HG03159 (cell line): ENCODE data around the gene SCIMP.
A peak's percentile ranks its signal among the peaks of the same experiment; 100 is the strongest.
"Not testable (repeated sequence)": the region's sequence is repeated elsewhere in the genome, so short reads cannot be mapped to it uniquely, and the experiment has no call there.

ENCODE experiments used
- ATAC-seq: cut with Tn5 transposase; IDR thresholded peaks from one replicate; pipeline ENCODE4 v1.9.1; 2021; ENCODE audit warnings: mild to moderate bottlenecking, moderate library complexity; ENCODE audit not compliant: unreplicated experiment

The SCIMP gene

DNA sequence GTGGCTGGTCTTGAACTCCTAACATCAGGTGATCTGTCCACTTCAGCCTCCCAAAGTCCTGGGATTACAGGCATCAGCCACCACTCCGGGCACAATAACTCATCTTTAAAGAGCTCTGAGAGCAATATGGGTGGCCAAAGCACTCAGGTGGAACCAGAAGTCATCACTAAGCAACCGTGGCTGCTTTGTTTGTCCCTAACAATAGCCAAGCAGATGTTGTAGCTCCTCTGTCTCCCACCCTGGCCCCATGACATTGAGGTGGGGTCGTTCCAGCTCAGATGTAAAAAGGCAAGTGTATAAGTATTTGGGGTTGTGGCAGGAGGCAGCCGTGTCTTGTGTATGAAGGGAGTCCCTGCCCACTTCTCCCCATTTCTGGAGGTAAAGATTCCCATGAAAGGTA lies 3.7 kb upstream of the SCIMP start:
- ATAC-seq, result no peak

- no peak for ATAC-seq
Observed at GRCh38 chr17:5237541-5238016, 2.9 kb upstream of the SCIMP start.

GRCh38 chr17:5236938-5237540 lies 2.4 kb upstream of the SCIMP start:
- ATAC-seq, result no peak

DNA sequence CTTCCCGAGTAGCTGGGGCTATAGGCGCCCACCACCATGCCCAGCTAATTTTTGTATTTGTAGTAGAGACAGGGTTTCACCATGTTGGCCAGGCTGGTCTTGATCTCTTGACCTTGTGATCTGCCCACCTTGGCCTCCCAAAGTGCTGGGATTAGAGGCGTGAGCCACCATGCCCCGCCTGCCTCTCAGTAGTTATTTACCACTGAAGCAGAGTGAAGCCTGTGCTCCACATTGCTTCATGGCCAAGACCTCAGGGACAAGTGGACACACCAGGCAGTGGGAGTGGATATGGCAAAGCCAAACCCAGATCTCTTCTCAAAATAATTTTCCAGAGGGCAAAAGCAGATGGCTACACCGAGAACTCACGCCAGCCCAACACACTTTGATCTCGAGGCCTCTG lies 1.2 kb downstream of the SCIMP start:
- ATAC-seq, result not testable (repeated sequence)

GRCh38 chr17:5226940-5227878 lies 7.5 kb downstream of the SCIMP start:
- no peak for ATAC-seq

DNA sequence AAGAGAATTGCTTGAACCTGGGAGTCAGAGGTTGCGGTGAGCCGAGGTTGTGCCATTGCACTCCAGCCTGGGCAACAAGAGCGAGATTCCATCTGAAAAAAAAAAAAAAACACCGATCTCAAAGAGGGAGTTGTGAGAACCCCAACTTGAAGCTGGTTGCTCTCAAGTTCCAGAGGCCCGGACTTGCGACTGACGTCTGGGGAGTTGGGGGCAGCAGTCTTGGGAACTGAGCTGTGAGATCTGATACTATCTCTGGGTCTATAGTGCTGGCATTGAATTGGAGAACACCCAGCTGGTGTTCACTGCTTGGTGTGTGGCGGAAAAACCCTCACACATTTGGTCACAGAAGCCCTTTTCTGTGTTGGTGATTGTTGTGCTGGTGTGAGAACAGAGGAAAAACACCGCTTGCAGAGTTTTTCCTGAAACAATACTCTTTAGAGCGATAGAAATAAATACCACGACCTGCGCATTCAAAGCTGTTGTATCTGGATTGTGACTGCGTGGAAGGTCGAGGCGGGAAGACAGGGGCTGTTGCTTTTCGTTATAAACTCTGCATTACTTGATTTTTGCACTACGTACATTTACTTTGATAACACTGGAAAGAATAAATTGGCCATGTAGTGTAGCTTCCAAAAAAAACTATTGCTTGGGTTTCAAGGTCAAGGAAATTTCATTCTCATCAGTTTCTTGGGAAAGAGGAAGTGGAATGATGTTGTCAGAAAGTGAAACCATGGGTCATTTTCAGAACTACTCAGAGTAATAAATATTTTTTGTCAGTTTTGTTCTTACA lies 8.8 kb downstream of the SCIMP start:
- ATAC-seq, result no peak

GRCh38 chr17:5221912-5222311 lies 12.7 kb downstream of the SCIMP start:
- ATAC-seq, result not testable (repeated sequence)

DNA sequence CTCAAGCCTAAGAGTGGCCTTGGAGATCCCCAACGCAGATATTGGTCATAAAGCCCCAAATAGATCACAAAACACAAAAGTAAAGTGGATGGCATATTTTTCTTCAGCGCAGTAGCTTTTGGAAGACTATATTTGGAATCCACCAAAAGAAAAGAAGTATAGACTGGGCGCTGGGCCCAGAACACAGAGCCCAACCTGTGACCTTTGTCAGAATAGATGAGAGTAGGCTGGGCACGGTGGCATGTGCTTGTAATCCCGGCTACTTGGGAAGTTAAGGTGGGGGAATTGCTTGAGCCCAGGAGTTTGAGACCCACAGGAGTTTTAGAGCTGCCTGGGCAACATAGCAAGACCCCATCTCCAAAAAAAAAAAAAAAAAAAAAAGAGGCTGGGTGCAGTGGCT lies 14.6 kb downstream of the SCIMP start:
- no peak for ATAC-seq

DNA sequence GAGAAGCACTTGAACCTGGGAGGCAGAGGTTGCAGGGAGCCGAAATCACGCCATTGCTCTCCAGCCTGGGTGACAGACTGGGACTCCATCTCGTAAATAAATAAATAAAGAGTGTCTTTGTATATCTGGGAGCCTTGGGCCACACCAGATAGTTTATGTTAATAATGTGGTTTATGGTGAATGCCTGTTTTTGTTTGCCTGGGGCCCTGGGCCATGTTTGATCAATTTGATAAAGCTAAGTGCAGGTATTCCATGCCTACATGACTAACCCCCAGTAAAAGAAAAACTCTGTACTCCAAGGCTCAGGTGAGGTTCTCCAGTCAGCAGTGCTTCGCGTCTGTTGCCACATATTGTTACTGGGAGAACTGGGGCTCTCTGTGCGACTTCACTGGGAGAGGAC lies 15.1 kb downstream of the SCIMP start:
- ATAC-seq, result no peak

DNA sequence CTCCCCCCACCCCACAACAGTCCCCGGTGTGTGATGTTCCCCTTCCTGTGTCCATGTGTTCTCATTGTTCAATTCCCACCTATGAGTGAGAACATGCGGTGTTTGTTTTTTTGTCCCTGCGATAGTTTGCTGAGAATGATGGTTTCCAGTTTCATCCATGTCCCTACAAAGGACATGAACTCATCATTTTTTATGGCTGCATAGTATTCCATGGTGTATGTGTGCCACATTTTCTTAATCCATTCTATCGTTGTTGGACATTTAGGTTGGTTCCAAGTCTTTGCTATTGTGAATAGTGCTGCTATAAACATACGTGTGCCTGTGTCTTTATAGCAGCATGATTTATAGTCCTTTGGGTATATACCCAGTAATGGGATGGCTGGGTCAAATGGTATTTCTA lies 17.1 kb downstream of the SCIMP start:
- ATAC-seq, result not testable (repeated sequence)

DNA sequence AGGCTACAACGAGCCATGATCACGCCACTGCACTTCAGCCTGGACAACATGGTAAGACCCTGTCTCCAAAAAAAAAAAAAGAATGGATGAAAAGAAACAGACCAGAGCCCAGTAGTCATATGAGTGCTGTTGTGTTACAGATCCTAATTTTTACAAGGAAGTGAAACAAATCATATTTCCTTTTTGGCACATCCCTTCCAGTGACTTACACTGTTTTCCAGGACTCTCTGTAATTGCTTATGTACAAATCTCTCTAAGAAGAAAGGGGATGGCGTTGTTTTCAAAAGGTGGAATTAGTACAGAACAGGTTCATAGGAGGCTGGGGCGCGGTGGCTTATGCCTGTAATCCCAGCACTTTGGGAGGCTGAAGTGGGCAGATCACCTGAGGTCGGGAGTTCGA lies 23.2 kb downstream of the SCIMP start:
- ATAC-seq, result no peak

DNA sequence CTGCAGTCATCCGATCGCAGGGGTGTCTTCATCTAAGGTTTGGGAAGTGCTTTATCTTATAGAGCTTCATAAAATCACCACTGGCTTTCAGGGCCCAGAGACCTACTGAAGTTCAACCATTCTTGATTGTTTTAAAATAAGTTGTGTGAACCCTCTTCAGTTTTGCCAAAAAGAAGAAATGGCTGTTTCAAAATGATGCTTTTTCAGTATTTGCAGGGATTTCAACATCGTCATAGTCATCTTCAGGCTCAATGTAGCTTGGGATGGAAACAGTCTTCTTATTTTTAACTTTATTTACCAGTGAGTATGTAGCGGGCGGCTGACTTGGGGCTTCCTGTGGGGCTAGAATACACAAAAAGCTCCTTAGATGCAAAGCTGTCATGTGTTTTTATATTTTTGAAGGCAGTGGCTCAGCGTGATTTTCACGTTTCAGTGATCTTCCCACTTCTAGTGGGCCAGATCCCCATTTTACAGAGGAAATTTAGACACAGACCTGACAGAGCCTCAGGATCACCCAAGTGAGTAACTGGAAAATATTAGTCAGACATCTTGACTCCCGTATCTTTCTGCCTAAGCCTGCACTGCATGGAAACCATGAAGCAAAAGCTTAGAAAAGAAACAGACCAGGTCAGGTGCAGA lies 23.9 kb downstream of the SCIMP start:
- ATAC-seq, result peak; percentile 45

DNA sequence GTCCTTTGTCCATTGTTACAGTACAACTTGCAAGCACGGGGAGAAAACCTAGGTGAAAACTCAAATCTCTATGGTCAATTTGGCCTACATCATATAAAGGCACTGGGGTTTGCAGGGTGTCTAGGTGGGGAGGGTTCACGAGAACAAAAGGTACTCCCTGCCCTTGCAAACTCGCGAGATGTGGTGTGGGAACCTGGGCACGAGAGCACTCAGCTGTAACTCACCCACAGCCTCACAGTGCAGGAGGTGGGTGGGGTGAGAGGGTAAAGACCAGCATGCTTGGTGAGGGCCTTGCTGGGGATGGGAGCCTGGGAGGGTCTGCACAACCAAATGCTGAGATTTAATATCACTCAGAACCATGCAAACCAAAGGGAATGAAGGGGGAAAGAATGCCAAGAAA lies 24.6 kb downstream of the SCIMP start:
- no peak for ATAC-seq

GRCh38 chr17:5209396-5209795 lies 25.3 kb downstream of the SCIMP start:
- ATAC-seq, result no peak

DNA sequence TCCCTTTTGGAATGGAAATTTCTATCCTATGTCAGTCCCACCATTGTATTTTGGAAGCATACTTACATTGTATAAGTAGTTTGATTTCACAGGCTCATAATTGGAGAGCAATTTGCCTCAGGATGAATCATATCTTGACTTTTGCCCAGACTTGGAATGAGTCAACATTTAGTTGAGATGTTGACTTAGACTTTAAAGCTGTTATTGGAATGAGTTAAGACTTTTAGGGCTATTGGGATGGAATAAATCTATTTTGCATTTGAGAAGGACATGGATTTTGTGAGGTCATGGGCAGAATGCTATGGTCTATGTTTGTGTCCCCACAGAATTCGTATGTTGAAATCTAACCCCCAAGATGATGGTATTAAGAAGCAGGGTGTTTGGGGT lies 30.8 kb downstream of the SCIMP start:
- no peak for ATAC-seq

GRCh38 chr17:5203178-5203907 lies 31.3 kb downstream of the SCIMP start:
- no peak for ATAC-seq

DNA sequence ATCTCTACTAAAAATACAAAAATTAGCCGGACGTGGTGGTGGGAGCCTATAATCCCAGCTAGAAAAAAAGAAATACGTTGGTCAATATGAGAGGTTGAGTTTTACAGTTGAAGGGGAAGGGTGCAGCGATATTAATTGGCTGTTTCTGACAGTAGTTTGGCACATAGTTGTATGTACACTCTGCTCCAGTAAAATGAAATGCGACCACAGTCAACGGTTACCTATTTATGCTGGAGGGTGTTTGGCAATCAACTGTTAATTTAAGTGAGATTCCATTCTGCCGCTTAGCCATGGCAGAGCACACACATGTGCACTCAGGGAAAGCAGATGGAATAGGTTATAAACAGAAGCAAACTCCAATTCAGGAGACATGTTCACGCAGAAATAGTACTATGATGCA lies 33.6 kb downstream of the SCIMP start:
- no peak for ATAC-seq

DNA sequence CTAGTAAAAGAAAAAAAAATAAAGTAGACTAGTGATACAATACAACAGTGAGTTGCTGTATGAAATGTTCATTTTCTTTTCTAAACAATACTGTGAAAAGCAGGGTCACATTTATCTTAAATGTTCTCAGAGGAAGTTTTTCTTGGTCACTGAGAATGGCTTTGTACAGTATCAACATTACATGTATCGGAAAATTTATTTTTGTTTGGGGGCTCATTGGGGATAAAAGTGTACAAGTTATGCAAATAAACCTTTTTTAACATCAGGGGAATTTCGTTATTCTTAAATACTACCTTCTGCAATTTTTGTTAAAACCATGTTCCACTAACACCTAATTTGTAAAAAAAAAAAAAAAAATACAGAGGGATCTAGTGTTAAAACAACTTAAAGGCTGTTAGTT lies 34.3 kb downstream of the SCIMP start:
- ATAC-seq, result no peak

- ATAC-seq, result no peak
Observed at GRCh38 chr17:5198472-5198871, 36.2 kb downstream of the SCIMP start.

DNA sequence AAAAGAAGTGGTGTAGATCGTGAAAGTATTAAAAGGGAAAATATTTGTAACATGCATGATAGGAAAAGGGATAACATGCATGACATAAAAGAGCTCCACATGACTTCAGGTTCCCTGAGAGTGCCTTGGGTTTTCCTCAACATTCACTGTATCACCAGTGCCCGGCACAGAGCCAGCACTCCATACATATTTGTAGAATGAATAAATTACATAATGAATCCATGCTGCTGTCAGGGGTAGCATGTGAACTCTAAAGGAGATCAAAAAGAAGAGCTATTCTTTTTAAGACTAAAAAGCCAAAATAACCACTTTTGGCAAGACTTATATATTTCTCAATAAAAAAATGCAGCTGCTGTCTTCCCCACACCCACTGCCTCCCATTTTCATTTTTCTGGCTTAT lies 40.3 kb downstream of the SCIMP start:
- ATAC-seq, result no peak
